Omental fat pad (tissue), 4 donors: ENCODE data around the gene SPTBN5. TPM values are rescaled to one million over a fixed set of nuclear protein-coding genes. Genes with fewer than 3 reads are reported as not detected.

Experiments used
- ATAC-seq: fragments of 150-250 bp; one replicate; pipeline ENCODE4 v1.9.1; 2016; ENCODE audit warnings: mild to moderate bottlenecking, moderate library complexity; ENCODE audit not compliant: low FRiP score
- DNase-seq: peaks from one replicate; pipeline ENCODE4 v3.0.0-alpha.2; 2019; ENCODE audit warnings: low spot score
- total RNA-seq, 4 donors: library from RNA; depleted of rRNA; stranded (reverse); fragments of >200 nt; gene quantifications; one replicate each; pipeline ENCODE4 v1.1.0, GENCODE V29; 2016
- TF ChIP-seq, protein P1 (sequence below), 3 donors: fragments of 450-650 bp; IDR thresholded peaks; one replicate each; pipeline ENCODE4 v1.5.1; 2016 to 2017; ENCODE audit warnings: antibody characterized with exemption in 3 of 3, mild to moderate bottlenecking in 3 of 3, moderate library complexity in 2 of 3

Gene SPTBN5
- total RNA-seq, 4 donors from 2014 or later = 0.19 to 3.8 (median 1.8) TPM

DNA sequence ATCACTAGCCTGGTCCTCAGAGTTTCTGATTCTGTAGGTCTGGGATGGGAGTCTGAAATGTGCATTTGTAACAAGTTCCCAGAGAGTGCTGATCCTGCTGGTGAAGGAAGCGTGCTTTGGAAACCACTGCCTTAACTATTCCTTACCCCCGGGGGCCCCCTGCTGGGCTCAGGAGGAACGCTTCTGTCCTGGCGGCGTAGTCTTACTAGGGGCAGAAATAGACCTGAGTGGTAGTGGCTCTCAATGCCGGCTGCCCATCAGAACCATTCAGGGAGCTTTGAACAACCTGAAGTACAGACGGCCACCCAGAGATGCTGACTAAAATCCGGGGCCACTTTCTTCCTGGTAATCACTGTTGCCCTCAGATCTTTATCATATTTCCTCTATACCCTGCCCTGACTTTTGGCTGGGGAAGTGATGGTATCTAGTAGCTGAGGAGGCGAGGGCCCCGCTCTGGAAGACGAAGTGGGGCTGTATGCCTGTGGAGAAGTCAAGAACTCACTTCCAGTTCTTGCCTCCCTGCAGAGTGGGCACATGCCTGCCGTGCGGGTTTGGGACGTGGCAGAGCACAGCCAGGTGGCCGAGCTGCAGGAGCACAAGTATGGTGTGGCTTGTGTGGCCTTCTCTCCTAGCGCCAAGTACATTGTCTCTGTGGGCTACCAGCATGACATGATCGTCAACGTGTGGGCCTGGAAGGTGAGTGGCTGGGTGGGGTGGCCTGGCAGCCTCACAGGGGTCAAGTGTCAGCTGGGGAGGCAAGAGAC, 82.2 kb downstream of the SPTBN5 start:
- ATAC-seq = peak; percentile 69
- TF ChIP-seq, protein P1, sequence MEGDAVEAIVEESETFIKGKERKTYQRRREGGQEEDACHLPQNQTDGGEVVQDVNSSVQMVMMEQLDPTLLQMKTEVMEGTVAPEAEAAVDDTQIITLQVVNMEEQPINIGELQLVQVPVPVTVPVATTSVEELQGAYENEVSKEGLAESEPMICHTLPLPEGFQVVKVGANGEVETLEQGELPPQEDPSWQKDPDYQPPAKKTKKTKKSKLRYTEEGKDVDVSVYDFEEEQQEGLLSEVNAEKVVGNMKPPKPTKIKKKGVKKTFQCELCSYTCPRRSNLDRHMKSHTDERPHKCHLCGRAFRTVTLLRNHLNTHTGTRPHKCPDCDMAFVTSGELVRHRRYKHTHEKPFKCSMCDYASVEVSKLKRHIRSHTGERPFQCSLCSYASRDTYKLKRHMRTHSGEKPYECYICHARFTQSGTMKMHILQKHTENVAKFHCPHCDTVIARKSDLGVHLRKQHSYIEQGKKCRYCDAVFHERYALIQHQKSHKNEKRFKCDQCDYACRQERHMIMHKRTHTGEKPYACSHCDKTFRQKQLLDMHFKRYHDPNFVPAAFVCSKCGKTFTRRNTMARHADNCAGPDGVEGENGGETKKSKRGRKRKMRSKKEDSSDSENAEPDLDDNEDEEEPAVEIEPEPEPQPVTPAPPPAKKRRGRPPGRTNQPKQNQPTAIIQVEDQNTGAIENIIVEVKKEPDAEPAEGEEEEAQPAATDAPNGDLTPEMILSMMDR (IDR thresholded peaks at IDR 0.05) = peak in 1 of 3 donors; percentile 74
- peak; percentile 87 for DNase-seq

DNA sequence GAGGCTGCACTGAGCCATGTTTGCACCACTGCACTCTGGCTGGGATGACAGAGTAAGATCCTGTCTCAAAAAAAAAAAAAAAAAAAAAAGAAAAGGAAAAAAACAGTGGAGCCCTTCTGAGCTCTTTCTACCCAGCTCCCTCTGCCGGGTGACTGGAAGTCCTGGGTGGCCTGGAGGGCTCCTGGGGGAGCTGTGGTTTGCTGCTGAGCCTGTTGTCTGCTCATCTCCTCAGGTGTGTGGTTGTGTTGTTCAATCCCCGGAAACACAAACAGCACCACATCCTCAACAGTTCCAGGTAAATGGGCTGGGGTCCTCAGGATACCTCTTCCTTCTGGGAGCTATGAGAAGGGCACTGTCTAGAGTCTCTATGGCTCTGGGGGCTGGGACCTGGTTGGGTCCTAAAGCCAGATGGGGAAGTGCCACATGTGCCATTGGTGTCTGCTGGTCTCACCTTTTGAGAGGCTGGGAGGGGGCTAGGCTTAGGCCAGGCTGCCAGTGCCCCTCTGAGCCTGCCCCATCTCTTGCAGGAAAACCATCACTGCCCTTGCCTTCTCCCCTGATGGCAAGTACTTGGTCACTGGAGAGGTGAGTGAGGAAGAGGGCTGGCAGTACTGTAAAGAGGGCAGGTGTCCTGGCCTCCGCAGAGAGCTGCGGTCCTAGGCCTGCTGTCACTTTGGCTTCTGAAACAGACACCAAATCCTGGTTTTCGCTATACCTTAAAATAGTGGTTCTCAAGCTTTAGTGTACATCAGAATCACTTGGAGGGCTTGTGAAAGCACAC, 83.0 kb downstream of the SPTBN5 start:
- TF ChIP-seq, protein P1 (IDR thresholded peaks at IDR 0.05) = no peak
- no peak for ATAC-seq
- DNase-seq = no peak

DNA sequence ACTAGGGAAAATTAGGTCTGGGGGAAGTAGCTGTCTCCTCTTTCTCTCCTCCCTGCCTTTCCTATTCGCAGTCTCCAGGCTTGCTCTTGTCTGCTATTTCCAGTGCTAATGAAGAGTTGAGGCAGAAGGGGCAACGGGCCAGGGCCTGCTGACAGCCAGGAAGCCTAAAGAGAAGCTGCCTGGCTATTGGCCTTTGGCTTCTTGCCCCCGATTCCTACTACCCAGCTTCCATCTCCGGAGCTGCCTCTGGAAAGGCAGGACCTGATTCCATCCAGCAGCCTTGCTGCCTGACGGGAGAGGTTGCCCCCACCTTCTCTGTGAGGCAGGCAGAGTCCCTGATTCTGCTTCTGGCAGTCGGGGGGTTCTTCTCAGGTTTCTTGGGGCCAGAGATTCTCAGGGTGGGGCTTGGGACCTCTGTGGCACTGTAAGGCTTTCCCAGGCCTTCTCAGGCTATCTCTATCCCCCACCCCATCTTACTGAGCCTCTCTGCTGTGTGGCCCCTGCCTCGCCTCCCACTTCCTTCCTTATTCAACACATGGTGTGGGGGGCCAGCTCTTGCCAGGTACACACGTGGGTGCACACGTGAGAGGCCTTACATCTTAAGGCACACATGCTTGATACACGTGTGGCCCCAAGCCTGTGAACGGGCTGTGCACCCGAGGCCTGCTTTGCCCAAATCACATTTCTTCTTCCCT, 84.2 kb downstream of the SPTBN5 start:
- no peak for ATAC-seq
- no peak for DNase-seq
- TF ChIP-seq, protein P1 (IDR thresholded peaks at IDR 0.05) = no peak

DNA sequence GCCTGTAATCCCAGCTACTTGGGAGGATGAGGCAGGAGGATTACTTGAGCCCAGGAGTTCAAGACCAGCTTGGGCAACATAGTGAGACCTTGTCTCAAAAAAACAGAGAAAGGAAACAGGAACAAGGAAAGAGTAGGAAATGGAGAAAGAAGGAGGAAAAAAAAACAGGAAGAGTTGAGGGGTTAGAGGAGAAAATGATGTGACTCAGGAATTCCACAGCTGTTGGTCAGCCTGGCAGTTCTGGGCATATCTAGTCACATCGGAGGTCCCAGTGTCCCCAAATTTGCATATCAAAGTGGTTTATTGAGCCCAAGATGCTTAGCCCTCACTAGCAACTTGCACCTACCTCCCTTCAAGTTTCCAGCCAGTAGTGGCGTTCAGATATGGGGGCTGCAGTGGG, 84.7 kb downstream of the SPTBN5 start:
- DNase-seq (no peak), ATAC-seq (no peak)
- TF ChIP-seq, protein P1 (IDR thresholded peaks at IDR 0.05) = no peak

DNA sequence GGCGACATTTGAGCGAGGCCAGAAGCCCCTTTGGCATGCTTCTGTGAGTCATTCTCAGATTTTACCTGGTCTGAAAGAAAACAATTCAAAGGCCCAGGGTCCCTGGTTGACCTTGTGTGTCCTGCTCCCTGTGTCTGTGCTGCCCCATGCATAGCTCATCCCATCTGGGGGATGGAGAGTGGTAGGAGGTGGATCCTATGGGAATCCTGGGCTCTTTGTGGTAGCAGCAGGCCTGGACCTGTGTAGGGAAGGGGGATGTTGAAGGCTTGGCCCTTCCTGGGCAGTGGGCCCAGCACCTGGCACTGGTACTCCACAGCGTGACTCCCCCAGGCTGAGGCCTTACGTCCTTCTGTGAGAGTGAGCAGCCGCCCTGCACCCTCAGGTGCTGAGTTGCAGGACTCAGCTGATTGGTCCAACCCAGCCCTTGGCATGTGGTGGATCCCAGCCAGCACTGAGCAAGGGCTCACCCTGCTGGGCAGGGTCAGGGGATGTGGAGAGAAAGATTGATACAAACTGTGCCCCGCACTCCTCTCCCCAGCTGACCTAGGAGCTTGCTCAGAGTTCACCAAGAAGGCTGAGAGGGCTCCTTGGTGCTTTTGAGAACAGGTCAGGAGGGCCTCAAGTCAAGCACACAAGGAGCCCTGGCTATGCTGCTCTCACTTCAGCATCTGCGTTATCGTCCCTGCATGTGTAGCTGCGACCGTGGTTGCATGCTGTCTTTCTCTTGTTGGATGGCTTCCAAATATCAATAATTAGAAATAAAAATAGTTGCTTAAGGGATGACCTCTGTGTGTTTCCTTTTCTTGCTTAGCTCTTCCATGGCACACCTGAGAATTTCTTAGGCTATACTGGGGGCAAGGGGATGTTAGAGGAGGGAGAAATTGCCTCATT, 87.3 kb downstream of the SPTBN5 start:
- TF ChIP-seq, protein P1 (IDR thresholded peaks at IDR 0.05) = no peak
- ATAC-seq = peak; percentile 63
- DNase-seq = no peak

DNA sequence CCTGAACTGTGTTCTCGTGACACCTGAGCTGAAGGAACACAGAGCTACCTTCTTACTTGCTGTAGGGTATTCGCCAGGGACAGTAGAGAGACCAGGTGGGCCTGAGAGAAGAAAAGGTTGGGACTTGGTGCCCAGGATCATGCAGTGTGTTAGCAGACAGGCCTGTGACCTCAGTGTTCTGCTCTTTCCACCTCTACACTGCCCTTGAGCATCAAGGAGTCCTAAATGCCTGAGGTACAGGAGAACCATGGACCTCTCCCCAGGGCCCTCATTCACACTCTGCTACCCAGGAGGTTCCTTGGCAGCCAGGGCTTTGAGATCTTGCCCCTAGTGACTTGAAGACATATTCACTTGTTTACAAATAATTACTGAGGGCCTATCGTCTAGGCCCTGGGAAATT, 88.1 kb downstream of the SPTBN5 start:
- no peak for ATAC-seq
- no peak for DNase-seq
- TF ChIP-seq, protein P1 (IDR thresholded peaks at IDR 0.05) = no peak
